CD14-positive monocyte (primary cell): ENCODE results near the gene CKAP2L. TPM values are rescaled to one million over a fixed set of nuclear protein-coding genes. Genes with fewer than 3 reads are reported as not detected.
A peak's percentile ranks its signal among the peaks of the same experiment; 100 is the strongest.

Source experiments
- DNase-seq, 3 donors: peaks; one replicate each; pipeline ENCODE4 v3.0.0-alpha.2; 2011 to 2022
- H2AFZ ChIP-seq: 2 replicates; pipeline ENCODE4 v1.6.0; 2012; ENCODE audit warnings: mild to moderate bottlenecking, low read depth, low read length, inconsistent platforms; ENCODE audit not compliant: insufficient read depth, poor library complexity, severe bottlenecking
- H3K27ac ChIP-seq, 2 donors: 1 replicate in 1 of 2; 2 replicates in 1 of 2; pipeline ENCODE4 v1.5.1; 2012 to 2013; ENCODE audit warnings: low read length in 2 of 2, control low read depth in 1 of 2, inconsistent platforms in 1 of 2, low read depth in 1 of 2, mild to moderate bottlenecking in 1 of 2
- H3K27me3 ChIP-seq, 2 donors: one replicate each; pipeline versions ENCODE4 v1.6.0 to v1.6.1; 2011 to 2013; ENCODE audit warnings: low read length in 2 of 2; ENCODE audit not compliant: control insufficient read depth in 2 of 2, insufficient read depth in 2 of 2
- H3K36me3 ChIP-seq, 2 donors: replicated peaks in 1 of 2; 1 replicate in 1 of 2; 2 replicates in 1 of 2; pipeline versions ENCODE4 v1.5.1 to v1.6.1; 2012 to 2013; ENCODE audit warnings: low read length in 2 of 2, control low read depth in 1 of 2, inconsistent platforms in 1 of 2, mild to moderate bottlenecking in 1 of 2; ENCODE audit not compliant: insufficient read depth in 2 of 2, control insufficient read depth in 1 of 2
- H3K4me1 ChIP-seq, 2 donors: 1 replicate in 1 of 2; 2 replicates in 1 of 2; pipeline versions ENCODE4 v1.5.1 to v1.6.1; 2012 to 2013; ENCODE audit warnings: low read length in 2 of 2, control low read depth in 1 of 2, inconsistent platforms in 1 of 2, mild to moderate bottlenecking in 1 of 2, moderate library complexity in 1 of 2; ENCODE audit not compliant: insufficient read depth in 2 of 2, control insufficient read depth in 1 of 2
- H3K4me2 ChIP-seq: replicated peaks from 2 replicates; pipeline ENCODE3; 2012; ENCODE audit warnings: low read length, moderate library complexity, mild to moderate bottlenecking; ENCODE audit not compliant: poor library complexity, severe bottlenecking; ENCODE audit errors: extremely low read depth
- H3K4me3 ChIP-seq, 3 experiments: fragments of 200-600 bp in 1 of 3; sonication (generic) in 1 of 3; replicated peaks in 1 of 3; 1 replicate in 2 of 3; 2 replicates in 1 of 3; pipeline ENCODE4 v1.5.1; 2011 to 2013; ENCODE audit warnings: low read length in 3 of 3, mild to moderate bottlenecking in 3 of 3, control low read depth in 2 of 3, low read depth in 2 of 3, inconsistent platforms in 1 of 3, moderate library complexity in 1 of 3
- H3K79me2 ChIP-seq: 2 replicates; pipeline ENCODE4 v1.6.0; 2012; ENCODE audit warnings: mild to moderate bottlenecking, control low read depth, inconsistent platforms, low read length, moderate library complexity; ENCODE audit not compliant: insufficient read depth
- H3K9ac ChIP-seq: 2 replicates; pipeline ENCODE4 v1.6.0; 2017; ENCODE audit warnings: low read length, mild to moderate bottlenecking; ENCODE audit not compliant: insufficient read depth, poor library complexity, severe bottlenecking
- H3K9me3 ChIP-seq, 2 donors: replicated peaks in 1 of 2; 1 replicate in 1 of 2; 2 replicates in 1 of 2; pipeline versions ENCODE4 v1.5.1 to v1.6.1; 2012 to 2013; ENCODE audit warnings: low read length in 2 of 2, control low read depth in 1 of 2; ENCODE audit not compliant: control insufficient read depth in 1 of 2, insufficient read depth in 1 of 2
- H4K20me1 ChIP-seq: 2 replicates; pipeline ENCODE4 v1.6.0; 2012; ENCODE audit warnings: mild to moderate bottlenecking, low read length, control low read depth, moderate library complexity; ENCODE audit not compliant: insufficient read depth
- H3K27ac Mint-ChIP-seq, 7 donors: one replicate each; pipeline ENCODE4 v1.8.0; 2020; ENCODE audit warnings: mild to moderate bottlenecking in 7 of 7, mixed read lengths in 7 of 7, moderate library complexity in 6 of 7, inconsistent platforms in 2 of 7
- H3K27me3 Mint-ChIP-seq, 3 donors: one replicate each; pipeline ENCODE4 v1.8.0; 2021 to 2022; ENCODE audit warnings: low read depth in 3 of 3, mild to moderate bottlenecking in 3 of 3, mixed read lengths in 3 of 3, moderate library complexity in 3 of 3, inconsistent platforms in 1 of 3
- H3K36me3 Mint-ChIP-seq, 2 donors: one replicate each; pipeline ENCODE4 v1.8.0; 2020; ENCODE audit warnings: mixed read lengths in 2 of 2, inconsistent platforms in 1 of 2, mild to moderate bottlenecking in 1 of 2
- H3K4me1 Mint-ChIP-seq: one replicate; pipeline ENCODE4 v1.8.0; 2020; ENCODE audit warnings: mild to moderate bottlenecking, mixed read lengths
- H3K4me3 Mint-ChIP-seq, 2 donors: one replicate each; pipeline ENCODE4 v1.8.0; 2020; ENCODE audit warnings: mild to moderate bottlenecking in 2 of 2, mixed read lengths in 2 of 2, moderate library complexity in 1 of 2
- H3K9me3 Mint-ChIP-seq, 7 donors: one replicate each; pipeline ENCODE4 v1.8.0; 2020 to 2022; ENCODE audit warnings: mixed read lengths in 7 of 7, mild to moderate bottlenecking in 6 of 7, moderate library complexity in 6 of 7, inconsistent platforms in 2 of 7
- WGBS: methylation state at CpG from one replicate; pipeline ENCODE4 v1.1.5; 2013; ENCODE audit warnings: missing lambda C conversion rate; ENCODE audit not compliant: insufficient coverage; 5-methylcytosine and 5-hydroxymethylcytosine counted together
- intact Hi-C, 2 donors: fragments of 100-400 bp; cut with micrococcal nuclease; formaldehyde crosslinking; loops; one replicate each; pipeline versions ENCODE4 v1.15.0 to v1.15.1; 2023
- polyA plus RNA-seq, 3 donors: library from polyadenylated mRNA; depleted of rRNA in 1 of 3; unstranded in 2 of 3; stranded (reverse) in 1 of 3; fragments of 300-500 nt in 2 of 3; fragments of >200 nt in 1 of 3; fragmentation: Illumina TruSeq in 2 of 3; gene quantifications; 1 replicate in 2 of 3; 2 replicates in 1 of 3; pipeline ENCODE4 v1.2.3, GENCODE V29; 2012 to 2021
- TF ChIP-seq, protein P1 (sequence below): fragments of 200-600 bp; IDR thresholded peaks from one replicate; pipeline ENCODE4 v1.8.0; 2022; ENCODE audit warnings: antibody characterized with exemption, mild to moderate bottlenecking

Gene CKAP2L
- polyA plus RNA-seq, 3 donors = 0.04 to 0.24 TPM; not detected in 1

- Mint-ChIP-seq H3K4me1 (peaks cover 59% of the 10 kb centered on the region), H3K9me3 (peaks cover 0 to 4% (median 0%) of the 10 kb centered on the region in 7 donors), H3K36me3 (peaks cover 0 to 2% of the 10 kb centered on the region in 2 donors), H3K27me3 (peaks cover 0 to 11% (median 2%) of the 10 kb centered on the region in 3 donors), H3K27ac (peak overlapping the region; percentile 10 to 90 (median 63)), H3K4me3 (no peak overlapping the region)
- Histone ChIP-seq H4K20me1 (no peaks in the 10 kb centered on the region), H3K79me2 (no peaks in the 10 kb centered on the region), H3K27me3 (no peaks in the 10 kb centered on the region), H3K9me3 (no peaks in the 10 kb centered on the region), H3K9ac (no peak overlapping the region), H3K4me3 (no peak overlapping the region), H2AFZ (no peak overlapping the region), H3K36me3 (no peaks in the 10 kb centered on the region), H3K4me1 (peaks cover 52 to 77% of the 10 kb centered on the region in 2 donors), H3K27ac (peak overlapping the region in 1 of 2 donors; percentile 47), H3K4me2 (peak overlapping the region; percentile 7)
- intact Hi-C loops = no loop called here
- TF ChIP-seq, protein P1, sequence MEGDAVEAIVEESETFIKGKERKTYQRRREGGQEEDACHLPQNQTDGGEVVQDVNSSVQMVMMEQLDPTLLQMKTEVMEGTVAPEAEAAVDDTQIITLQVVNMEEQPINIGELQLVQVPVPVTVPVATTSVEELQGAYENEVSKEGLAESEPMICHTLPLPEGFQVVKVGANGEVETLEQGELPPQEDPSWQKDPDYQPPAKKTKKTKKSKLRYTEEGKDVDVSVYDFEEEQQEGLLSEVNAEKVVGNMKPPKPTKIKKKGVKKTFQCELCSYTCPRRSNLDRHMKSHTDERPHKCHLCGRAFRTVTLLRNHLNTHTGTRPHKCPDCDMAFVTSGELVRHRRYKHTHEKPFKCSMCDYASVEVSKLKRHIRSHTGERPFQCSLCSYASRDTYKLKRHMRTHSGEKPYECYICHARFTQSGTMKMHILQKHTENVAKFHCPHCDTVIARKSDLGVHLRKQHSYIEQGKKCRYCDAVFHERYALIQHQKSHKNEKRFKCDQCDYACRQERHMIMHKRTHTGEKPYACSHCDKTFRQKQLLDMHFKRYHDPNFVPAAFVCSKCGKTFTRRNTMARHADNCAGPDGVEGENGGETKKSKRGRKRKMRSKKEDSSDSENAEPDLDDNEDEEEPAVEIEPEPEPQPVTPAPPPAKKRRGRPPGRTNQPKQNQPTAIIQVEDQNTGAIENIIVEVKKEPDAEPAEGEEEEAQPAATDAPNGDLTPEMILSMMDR = no peak
- peak in 2 of 3 donors; percentile 44 to 61 for DNase-seq
- 33% methylated on average over 1 of the region's 3 CpGs for WGBS
Observed at GRCh38 chr2:112787294-112787693, 22.9 kb upstream of the CKAP2L start.

- WGBS = 0% methylated on average over 1 of the region's 13 CpGs
- H3K36me3 Mint-ChIP-seq = peaks cover 2% of the 10 kb centered on the region in 2 donors
- Histone ChIP-seq H3K27ac (peak within 1 kb of the TSS; percentile 23 to 73), H4K20me1 (no peaks in the 10 kb centered on the region), H3K79me2 (no peaks in the 10 kb centered on the region), H3K9ac (no peak within 1 kb of the TSS), H3K4me2 (peak within 1 kb of the TSS; percentile 53), H3K36me3 (no peaks in the 10 kb centered on the region), H2AFZ (no peak within 1 kb of the TSS), H3K27me3 (no peaks in the 10 kb centered on the region), H3K4me3 (peak within 1 kb of the TSS in 2 of 3 experiments; percentile 1 to 46), H3K4me1 (peaks cover 45 to 65% of the 10 kb centered on the region in 2 donors), H3K9me3 (no peaks in the 10 kb centered on the region)
- DNase-seq = peak; percentile 82 to 93 (median 92)
- H3K4me1 Mint-ChIP-seq = peaks cover 51% of the 10 kb centered on the region
- TF ChIP-seq, protein P1 = no peak
- peak within 1 kb of the TSS; percentile 88 to 96 (median 90) for H3K27ac Mint-ChIP-seq
- intact Hi-C loops = no loop called here
- peaks cover 0 to 4% (median 0%) of the 10 kb centered on the region in 7 donors for H3K9me3 Mint-ChIP-seq
- H3K4me3 Mint-ChIP-seq = peak within 1 kb of the TSS; percentile 54 to 80
- peaks cover 0 to 9% (median 0%) of the 10 kb centered on the region in 3 donors for H3K27me3 Mint-ChIP-seq
Observed at GRCh38 chr2:112784199-112785189, 20.1 kb upstream of the CKAP2L start, which contains the start of gene IL1A. Gene IL1A, minus strand, starts transcription at chr2:112784493. Its CDS starts 723 bp downstream, at chr2:112783770.
